IMR-90 (cell line): Measurements from ENCODE around the gene OTOG.

Experiments used
- FOS ChIP-seq: fragments of 150-350 bp; IDR thresholded peaks from 2 replicates; pipeline ENCODE4 v1.6.1; 2016; ENCODE audit warnings: low read depth, low read length
- RAD21 ChIP-seq: IDR thresholded peaks from 2 replicates; pipeline ENCODE4 v1.6.1; 2012; ENCODE audit warnings: low read length, improper control_type of control experiment
- RCOR1 ChIP-seq: IDR thresholded peaks from 2 replicates; pipeline ENCODE4 v1.6.1; 2012; ENCODE audit warnings: mild to moderate bottlenecking, low read length, improper control_type of control experiment; ENCODE audit not compliant: insufficient replicate concordance
- SMC3 ChIP-seq: fragments of 150-350 bp; IDR thresholded peaks from 2 replicates; pipeline ENCODE4 v1.6.1; 2016; ENCODE audit warnings: low read depth, mild to moderate bottlenecking, antibody characterized with exemption, low read length, moderate library complexity
- TF ChIP-seq, protein P1 (sequence below): conservative IDR thresholded peaks from 2 replicates; pipeline ENCODE4 v1.5.1; 2012; ENCODE audit warnings: mild to moderate bottlenecking, low read depth, low read length, improper control_type of control experiment

DNA sequence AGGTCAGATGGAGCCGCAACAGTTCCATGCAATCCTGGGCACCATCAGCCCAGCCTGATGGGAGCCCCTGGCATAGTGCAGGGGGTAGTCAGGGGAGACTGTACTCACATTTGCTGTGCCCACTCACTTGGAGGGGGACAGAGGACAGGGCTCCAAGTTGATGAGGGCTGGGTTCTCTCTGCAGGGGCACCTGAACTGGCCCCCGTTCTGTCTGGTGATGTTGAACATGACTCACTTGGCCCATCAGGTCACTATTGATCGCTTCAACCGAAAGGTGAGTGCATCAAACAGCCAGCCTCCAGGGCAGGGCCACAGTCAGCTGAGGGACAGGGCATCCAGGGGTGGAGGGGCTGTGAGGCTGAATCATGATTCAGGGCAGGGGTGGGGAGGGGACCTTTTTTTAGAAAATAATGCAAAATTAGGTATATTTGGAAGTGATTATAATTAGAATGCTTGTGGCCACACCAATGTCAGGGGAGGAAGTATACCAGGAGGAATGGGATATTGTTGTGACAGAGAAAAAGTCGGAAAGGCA lies 66.4 kb downstream of the OTOG start:
- TF ChIP-seq, protein P1, sequence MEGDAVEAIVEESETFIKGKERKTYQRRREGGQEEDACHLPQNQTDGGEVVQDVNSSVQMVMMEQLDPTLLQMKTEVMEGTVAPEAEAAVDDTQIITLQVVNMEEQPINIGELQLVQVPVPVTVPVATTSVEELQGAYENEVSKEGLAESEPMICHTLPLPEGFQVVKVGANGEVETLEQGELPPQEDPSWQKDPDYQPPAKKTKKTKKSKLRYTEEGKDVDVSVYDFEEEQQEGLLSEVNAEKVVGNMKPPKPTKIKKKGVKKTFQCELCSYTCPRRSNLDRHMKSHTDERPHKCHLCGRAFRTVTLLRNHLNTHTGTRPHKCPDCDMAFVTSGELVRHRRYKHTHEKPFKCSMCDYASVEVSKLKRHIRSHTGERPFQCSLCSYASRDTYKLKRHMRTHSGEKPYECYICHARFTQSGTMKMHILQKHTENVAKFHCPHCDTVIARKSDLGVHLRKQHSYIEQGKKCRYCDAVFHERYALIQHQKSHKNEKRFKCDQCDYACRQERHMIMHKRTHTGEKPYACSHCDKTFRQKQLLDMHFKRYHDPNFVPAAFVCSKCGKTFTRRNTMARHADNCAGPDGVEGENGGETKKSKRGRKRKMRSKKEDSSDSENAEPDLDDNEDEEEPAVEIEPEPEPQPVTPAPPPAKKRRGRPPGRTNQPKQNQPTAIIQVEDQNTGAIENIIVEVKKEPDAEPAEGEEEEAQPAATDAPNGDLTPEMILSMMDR, result no peak
- TF ChIP-seq FOS (no peak), RAD21 (no peak), RCOR1 (no peak), SMC3 (no peak)
